Mammary epithelial cell (primary cell): ENCODE data around the gene FMN1.

Experiments used
- EZH2 ChIP-seq: IDR thresholded peaks from 2 replicates; pipeline ENCODE4 v1.6.1; 2012; ENCODE audit warnings: low read length, inconsistent platforms, borderline replicate concordance
- TF ChIP-seq, protein P1 (sequence below), 2 donors: IDR thresholded peaks in 1 of 2; conservative IDR thresholded peaks in 1 of 2; 2 replicates each; pipeline ENCODE4 v1.5.1; 2011 to 2012; ENCODE audit warnings: inconsistent platforms in 2 of 2, low read length in 2 of 2, mild to moderate bottlenecking in 2 of 2, control low read depth in 1 of 2, low read depth in 1 of 2; ENCODE audit not compliant: insufficient read depth in 1 of 2; ENCODE audit errors: extremely low read depth in 1 of 2

DNA sequence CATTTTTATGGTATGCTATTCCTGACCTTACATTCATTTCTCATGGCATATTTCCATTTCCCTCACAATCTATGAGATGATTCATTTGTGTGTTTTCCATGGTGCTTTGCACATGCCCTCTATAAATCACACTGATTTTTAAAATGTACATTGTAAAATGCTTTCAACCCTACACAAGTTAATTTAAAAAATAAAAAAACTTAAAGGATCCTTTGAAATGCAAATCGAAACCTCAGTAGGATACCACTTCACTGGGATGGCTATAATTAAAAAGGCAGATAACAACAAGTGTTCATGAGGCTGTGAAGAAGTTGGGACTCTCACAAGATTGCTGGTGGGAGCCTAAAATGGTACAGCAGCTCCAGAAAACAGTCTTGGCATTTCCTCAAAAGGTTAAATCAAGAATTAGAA, 83.5 kb downstream of the FMN1 start:
- TF ChIP-seq, protein P1, sequence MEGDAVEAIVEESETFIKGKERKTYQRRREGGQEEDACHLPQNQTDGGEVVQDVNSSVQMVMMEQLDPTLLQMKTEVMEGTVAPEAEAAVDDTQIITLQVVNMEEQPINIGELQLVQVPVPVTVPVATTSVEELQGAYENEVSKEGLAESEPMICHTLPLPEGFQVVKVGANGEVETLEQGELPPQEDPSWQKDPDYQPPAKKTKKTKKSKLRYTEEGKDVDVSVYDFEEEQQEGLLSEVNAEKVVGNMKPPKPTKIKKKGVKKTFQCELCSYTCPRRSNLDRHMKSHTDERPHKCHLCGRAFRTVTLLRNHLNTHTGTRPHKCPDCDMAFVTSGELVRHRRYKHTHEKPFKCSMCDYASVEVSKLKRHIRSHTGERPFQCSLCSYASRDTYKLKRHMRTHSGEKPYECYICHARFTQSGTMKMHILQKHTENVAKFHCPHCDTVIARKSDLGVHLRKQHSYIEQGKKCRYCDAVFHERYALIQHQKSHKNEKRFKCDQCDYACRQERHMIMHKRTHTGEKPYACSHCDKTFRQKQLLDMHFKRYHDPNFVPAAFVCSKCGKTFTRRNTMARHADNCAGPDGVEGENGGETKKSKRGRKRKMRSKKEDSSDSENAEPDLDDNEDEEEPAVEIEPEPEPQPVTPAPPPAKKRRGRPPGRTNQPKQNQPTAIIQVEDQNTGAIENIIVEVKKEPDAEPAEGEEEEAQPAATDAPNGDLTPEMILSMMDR (conservative IDR thresholded peaks at IDR 0.05 in 1 of 2, IDR thresholded peaks at IDR 0.05 in 1 of 2; ENCODE audit: extremely low read depth in 1 of 2, insufficient read depth in 1 of 2, low read depth in 1 of 2, low read length in 2 of 2): no peak
- no peak for TF ChIP-seq EZH2
